NB4 (cell line): Measurements from ENCODE around the gene CPSF2.
"Not testable (repeated sequence)": the region's sequence is repeated elsewhere in the genome, so short reads cannot be mapped to it uniquely, and the experiment has no call there.

Source experiments
- DNase-seq: peaks from one replicate; pipeline ENCODE4 v3.0.0; 2010; ENCODE audit warnings: low read depth
- H3K4me3 ChIP-seq: one replicate; pipeline ENCODE4 v1.5.1; 2011; ENCODE audit warnings: mild to moderate bottlenecking, low read depth, low read length, moderate library complexity
- CTCF ChIP-seq: IDR thresholded peaks from one replicate; pipeline ENCODE4 v1.5.1; 2012; ENCODE audit warnings: low read depth, low read length
- MAX ChIP-seq: IDR thresholded peaks from 2 replicates; pipeline ENCODE4 v1.6.1; 2011; ENCODE audit warnings: low read depth, low read length
- MYC ChIP-seq: IDR thresholded peaks from 2 replicates; pipeline ENCODE4 v1.6.1; 2011; ENCODE audit warnings: low read depth, low read length
- POLR2A ChIP-seq: IDR thresholded peaks from 2 replicates; pipeline ENCODE4 v1.6.1; 2011; ENCODE audit warnings: mild to moderate bottlenecking; ENCODE audit not compliant: insufficient read length; ENCODE audit errors: extremely low read depth

Gene CPSF2

GRCh38 chr14:92164958-92165357 lies 43.2 kb downstream of the CPSF2 start:
- no peak for DNase-seq
- TF ChIP-seq CTCF (no peak), MYC (no peak), POLR2A (no peak), MAX (no peak)
- H3K4me3 ChIP-seq: no peak overlapping the region

GRCh38 chr14:92173668-92174067 lies 51.9 kb downstream of the CPSF2 start:
- no peak overlapping the region for H3K4me3 ChIP-seq
- DNase-seq: no peak
- no peak for TF ChIP-seq MAX
- no peak for TF ChIP-seq MYC
- no peak for TF ChIP-seq CTCF
- TF ChIP-seq POLR2A: no peak

GRCh38 chr14:92175811-92176210 lies 54.0 kb downstream of the CPSF2 start:
- no peak for TF ChIP-seq CTCF
- no peak for TF ChIP-seq MYC
- TF ChIP-seq MAX: no peak
- TF ChIP-seq POLR2A: no peak

GRCh38 chr14:92176476-92176875 lies 54.7 kb downstream of the CPSF2 start:
- no peak for DNase-seq
- TF ChIP-seq CTCF (no peak), MAX (no peak), MYC (no peak), POLR2A (no peak)

More at GRCh38 chr14:92175811-92176210, 54.0 kb downstream of the CPSF2 start:
- DNase-seq: no peak
- H3K4me3 ChIP-seq: no peak overlapping the region

GRCh38 chr14:92179178-92179577 lies 57.4 kb downstream of the CPSF2 start:
- H3K4me3 ChIP-seq, DNase-seq: not testable (repeated sequence)

More at GRCh38 chr14:92176476-92176875, 54.7 kb downstream of the CPSF2 start:
- no peak overlapping the region for H3K4me3 ChIP-seq

GRCh38 chr14:92185559-92185958 lies 63.8 kb downstream of the CPSF2 start:
- TF ChIP-seq MYC (no peak), CTCF (no peak), MAX (no peak), POLR2A (no peak)
- H3K4me3 ChIP-seq: no peak overlapping the region

GRCh38 chr14:92187616-92188015 lies 65.8 kb downstream of the CPSF2 start:
- H3K4me3 ChIP-seq, DNase-seq: not testable (repeated sequence)

More at GRCh38 chr14:92185559-92185958, 63.8 kb downstream of the CPSF2 start:
- DNase-seq: peak; percentile 29
